Measurements from ENCODE around the gene ENPP3. TPM values are rescaled to one million over a fixed set of nuclear protein-coding genes. Genes with fewer than 3 reads are reported as not detected.
"Not testable (repeated sequence)": the region's sequence is repeated elsewhere in the genome, so short reads cannot be mapped to it uniquely, and the experiment has no call there.

Gene ENPP3
- total and polyA plus RNA-seq, 8 donors = 0.31 to 13.0 (median 0.61) TPM; not detected in 2

GRCh38 chr6:131749023-131749422 is 111.9 kb downstream of the ENPP3 start:
- intact Hi-C loops (cut with DNase I; ENCODE audit: low total_unique reads) = no loop called here
- H3K4me1 ChIP-seq = peaks cover 0 to 6% (median 0%) of the 10 kb centered on the region in 4 donors
- no peak overlapping the region for H3K4me3 ChIP-seq
- TF ChIP-seq POLR2AphosphoS5 (IDR thresholded peaks at IDR 0.05) = no peak
- TF ChIP-seq POLR2A (IDR thresholded peaks at IDR 0.05) = no peak
- TF ChIP-seq CTCF (IDR thresholded peaks at IDR 0.05) = no peak
- TF ChIP-seq EP300 (IDR thresholded peaks at IDR 0.05) = no peak
- H3K9me3 ChIP-seq = no peaks in the 10 kb centered on the region
- no peak for DNase-seq
- 89 to 97% (median 96%) methylated on average over 7 of the region's 7 CpGs for WGBS, 5 donors
- no peaks in the 10 kb centered on the region for H3K36me3 ChIP-seq
- H3K27me3 ChIP-seq = no peaks in the 10 kb centered on the region
- H3K27ac ChIP-seq = no peak overlapping the region

GRCh38 chr6:131751012-131751715 is 114.1 kb downstream of the ENPP3 start:
- H3K4me1 ChIP-seq; H3K27ac ChIP-seq; H3K4me3 ChIP-seq; H3K27me3 ChIP-seq; H3K36me3 ChIP-seq; intact Hi-C loops (cut with DNase I; ENCODE audit: low total_unique reads); H3K9me3 ChIP-seq; DNase-seq: not testable (repeated sequence)
- 63 to 76% (median 67%) methylated on average over 10 of the region's 10 CpGs for WGBS, 5 donors

GRCh38 chr6:131754088-131754487 is 117.0 kb downstream of the ENPP3 start:
- no peaks in the 10 kb centered on the region for H3K27me3 ChIP-seq
- H3K4me3 ChIP-seq = no peak overlapping the region
- intact Hi-C loops (cut with DNase I; ENCODE audit: low total_unique reads) = no loop called here
- no peaks in the 10 kb centered on the region for H3K9me3 ChIP-seq
- 66 to 82% (median 74%) methylated on average over 1 of the region's 1 CpG for WGBS, 5 donors
- TF ChIP-seq POLR2A (IDR thresholded peaks at IDR 0.05) = no peak
- no peak for TF ChIP-seq EP300 (IDR thresholded peaks at IDR 0.05)
- no peak for TF ChIP-seq CTCF (IDR thresholded peaks at IDR 0.05)
- no peak for TF ChIP-seq POLR2AphosphoS5 (IDR thresholded peaks at IDR 0.05)
- no peaks in the 10 kb centered on the region for H3K4me1 ChIP-seq
- no peak for DNase-seq
- H3K36me3 ChIP-seq = no peaks in the 10 kb centered on the region
- H3K27ac ChIP-seq = no peak overlapping the region

DNA sequence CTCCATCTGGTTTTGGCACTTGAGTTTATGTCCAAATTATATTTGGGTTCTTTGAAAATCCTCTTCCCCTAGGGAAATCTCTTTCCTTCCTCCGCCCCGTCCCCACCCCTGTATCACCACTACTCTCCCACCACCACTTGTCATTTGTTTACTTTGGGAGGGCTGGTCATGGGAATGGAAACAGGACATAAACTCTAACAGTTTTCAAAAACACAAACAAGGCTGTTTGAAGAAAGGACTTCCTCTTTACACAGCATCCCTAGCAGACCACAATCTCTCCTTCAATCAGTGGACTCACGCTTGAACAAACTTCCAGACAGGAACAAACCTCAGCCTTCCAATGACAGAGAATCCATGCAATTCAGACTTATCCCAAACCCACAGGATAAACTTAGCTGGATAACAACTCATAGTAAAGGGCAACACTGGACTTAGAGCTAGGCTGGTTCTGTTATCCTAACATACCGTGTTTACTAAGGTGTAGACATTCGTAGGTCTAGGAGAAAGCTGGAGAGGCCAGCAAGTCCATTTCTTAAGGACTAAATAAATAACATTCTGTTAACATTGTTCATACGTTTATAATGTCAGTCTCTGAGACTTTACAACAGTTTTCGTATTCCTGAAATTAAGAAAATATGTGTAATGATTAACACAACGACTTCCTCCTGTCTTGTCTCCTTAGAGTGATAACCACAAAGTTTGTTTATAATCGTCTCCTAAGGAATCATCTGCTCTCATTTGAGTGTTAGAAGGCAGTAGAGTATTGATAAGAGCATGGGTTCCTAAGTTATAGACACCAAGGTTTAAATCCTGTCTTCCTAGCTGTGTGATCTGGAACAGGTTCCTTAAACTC is 117.8 kb downstream of the ENPP3 start:
- Histone ChIP-seq H3K27me3 (no peaks in the 10 kb centered on the region), H3K4me1 (no peaks in the 10 kb centered on the region), H3K4me3 (no peak overlapping the region), H3K27ac (no peak overlapping the region), H3K9me3 (no peaks in the 10 kb centered on the region), H3K36me3 (no peaks in the 10 kb centered on the region)
- intact Hi-C loops (cut with DNase I; ENCODE audit: low total_unique reads) = no loop called here
- TF ChIP-seq EP300 (IDR thresholded peaks at IDR 0.05) (no peak), CTCF (IDR thresholded peaks at IDR 0.05) (no peak), POLR2AphosphoS5 (IDR thresholded peaks at IDR 0.05) (no peak), POLR2A (IDR thresholded peaks at IDR 0.05) (no peak)
- DNase-seq = no peak
- WGBS, 5 donors = 19 to 39% (median 35%) methylated on average over 9 of the region's 9 CpGs

Measured in stomach (tissue), 9 donors.